ENCODE measurements around the gene RBBP8NL. TPM values are rescaled to one million over a fixed set of nuclear protein-coding genes. Genes with fewer than 3 reads are reported as not detected.
A peak's percentile ranks its signal among the peaks of the same experiment; 100 is the strongest.

Gene RBBP8NL
- polyA plus RNA-seq, 4 donors: 0.04 to 3.0 (median 1.5) TPM

- no peak for DNase-seq (ENCODE audit: low read depth in 4 of 4, low spot score in 3 of 4)
Measured at GRCh38 chr20:62394248-62395245, 32.8 kb downstream of the RBBP8NL start.

- no peak for DNase-seq (ENCODE audit: low read depth in 4 of 4, low spot score in 3 of 4)
Measured at GRCh38 chr20:62393830-62394229, 33.5 kb downstream of the RBBP8NL start.

GRCh38 chr20:62393335-62393665, 34.0 kb downstream of the RBBP8NL start:
- no peak for DNase-seq (ENCODE audit: low read depth in 4 of 4, low spot score in 3 of 4)

- DNase-seq (ENCODE audit: low read depth in 4 of 4, low spot score in 3 of 4): no peak
Measured at GRCh38 chr20:62392621-62393334, 34.6 kb downstream of the RBBP8NL start.

- DNase-seq (ENCODE audit: low read depth in 4 of 4, low spot score in 3 of 4): no peak
Measured at GRCh38 chr20:62392077-62392418, 35.3 kb downstream of the RBBP8NL start.

GRCh38 chr20:62391165-62392076, 35.9 kb downstream of the RBBP8NL start:
- DNase-seq (ENCODE audit: low read depth in 4 of 4, low spot score in 3 of 4): no peak

GRCh38 chr20:62390317-62391164, 36.8 kb downstream of the RBBP8NL start:
- DNase-seq (ENCODE audit: low read depth in 4 of 4, low spot score in 3 of 4): no peak

GRCh38 chr20:62389601-62390087, 37.7 kb downstream of the RBBP8NL start:
- no peak for DNase-seq (ENCODE audit: low read depth in 4 of 4, low spot score in 3 of 4)

- DNase-seq (ENCODE audit: low read depth in 4 of 4, low spot score in 3 of 4): no peak
Measured at GRCh38 chr20:62388839-62389600, 38.3 kb downstream of the RBBP8NL start.

- DNase-seq (ENCODE audit: low read depth in 4 of 4, low spot score in 3 of 4): no peak
Measured at GRCh38 chr20:62387933-62388635, 39.3 kb downstream of the RBBP8NL start.

- DNase-seq (ENCODE audit: low read depth in 4 of 4, low spot score in 3 of 4): no peak
Measured at GRCh38 chr20:62387219-62387913, 40.0 kb downstream of the RBBP8NL start.

GRCh38 chr20:62386383-62387218, 40.7 kb downstream of the RBBP8NL start, which contains the start of gene RPS21:
TSS of gene RPS21 (plus strand) at chr20:62387103. CDS start at chr20:62387339, 236 bp downstream.
- DNase-seq (ENCODE audit: low read depth in 4 of 4, low spot score in 3 of 4): peak in 2 of 4 donors; percentile 77 to 88

GRCh38 chr20:62382306-62383198, 44.8 kb downstream of the RBBP8NL start:
- DNase-seq (ENCODE audit: low read depth in 4 of 4, low spot score in 3 of 4): no peak

GRCh38 chr20:62381842-62382241, 45.5 kb downstream of the RBBP8NL start:
- no peak for DNase-seq (ENCODE audit: low read depth in 4 of 4, low spot score in 3 of 4)

- no peak for DNase-seq (ENCODE audit: low read depth in 4 of 4, low spot score in 3 of 4)
Measured at GRCh38 chr20:62381202-62381797, 46.0 kb downstream of the RBBP8NL start.

Data from left renal pelvis (tissue), 4 donors.